C4-2B (cell line): ENCODE results near the gene TRDMT1.

ENCODE experiments used
- CTCF ChIP-seq: fragments of 450-650 bp; conservative IDR thresholded peaks from 2 replicates; pipeline ENCODE4 v1.5.1; 2017; ENCODE audit warnings: mild to moderate bottlenecking
- ZFX ChIP-seq: fragments of 450-650 bp; IDR thresholded peaks from 2 replicates; pipeline ENCODE4 v1.6.1; 2017

GRCh38 chr10:17125206-17125893, 76.1 kb downstream of the TRDMT1 start:
- TF ChIP-seq CTCF (no peak), ZFX (no peak)
